Measurements from ENCODE around the gene CYTH1.

- no peak for TF ChIP-seq POLR2A (IDR thresholded peaks at IDR 0.05)
- no peak for TF ChIP-seq CTCF (IDR thresholded peaks at IDR 0.05)
- no peak for TF ChIP-seq EP300 (IDR thresholded peaks at IDR 0.05)
Measured at GRCh38 chr17:78766225-78766624, 15.8 kb downstream of the CYTH1 start.

Measured in upper lobe of left lung (tissue), 4 donors.